Suprapubic skin (tissue), 4 donors: ENCODE results near the gene ATP6V0A4.

Experiments
- CTCF ChIP-seq, 2 donors: fragments of 200-600 bp in 1 of 2; fragments of 450-650 bp in 1 of 2; sonication (generic) in 1 of 2; IDR thresholded peaks; one replicate each; pipeline ENCODE4 v1.5.1; 2016 to 2019; ENCODE audit warnings: antibody characterized with exemption in 2 of 2, mild to moderate bottlenecking in 1 of 2, moderate library complexity in 1 of 2
- EP300 ChIP-seq: sonication (generic); formaldehyde crosslinking; IDR thresholded peaks from one replicate; pipeline ENCODE4 v1.6.1; 2017; ENCODE audit warnings: antibody characterized with exemption
- POLR2A ChIP-seq, 2 donors: fragments of 450-650 bp; IDR thresholded peaks; one replicate each; pipeline ENCODE4 v1.6.1; 2017; ENCODE audit warnings: antibody characterized with exemption in 2 of 2, mild to moderate bottlenecking in 2 of 2, moderate library complexity in 2 of 2
- POLR2AphosphoS5 ChIP-seq, 3 donors: sonication (generic); formaldehyde crosslinking; IDR thresholded peaks; one replicate each; pipeline ENCODE4 v1.6.1; 2017; ENCODE audit warnings: antibody characterized with exemption in 3 of 3

GRCh38 chr7:138746073-138746472 lies 51.9 kb downstream of the ATP6V0A4 start:
- TF ChIP-seq POLR2A (IDR thresholded peaks at IDR 0.05) (no peak), EP300 (no peak), CTCF (IDR thresholded peaks at IDR 0.05) (no peak), POLR2AphosphoS5 (IDR thresholded peaks at IDR 0.05) (no peak)
